GM19025 (cell line): ENCODE measurements around the gene TTF2.

ENCODE experiments used
- ATAC-seq: cut with Tn5 transposase; IDR thresholded peaks from one replicate; pipeline ENCODE4 v1.9.1; 2021; ENCODE audit warnings: mild to moderate bottlenecking, low read depth, moderate library complexity; ENCODE audit not compliant: unreplicated experiment

TTF2 gene

DNA sequence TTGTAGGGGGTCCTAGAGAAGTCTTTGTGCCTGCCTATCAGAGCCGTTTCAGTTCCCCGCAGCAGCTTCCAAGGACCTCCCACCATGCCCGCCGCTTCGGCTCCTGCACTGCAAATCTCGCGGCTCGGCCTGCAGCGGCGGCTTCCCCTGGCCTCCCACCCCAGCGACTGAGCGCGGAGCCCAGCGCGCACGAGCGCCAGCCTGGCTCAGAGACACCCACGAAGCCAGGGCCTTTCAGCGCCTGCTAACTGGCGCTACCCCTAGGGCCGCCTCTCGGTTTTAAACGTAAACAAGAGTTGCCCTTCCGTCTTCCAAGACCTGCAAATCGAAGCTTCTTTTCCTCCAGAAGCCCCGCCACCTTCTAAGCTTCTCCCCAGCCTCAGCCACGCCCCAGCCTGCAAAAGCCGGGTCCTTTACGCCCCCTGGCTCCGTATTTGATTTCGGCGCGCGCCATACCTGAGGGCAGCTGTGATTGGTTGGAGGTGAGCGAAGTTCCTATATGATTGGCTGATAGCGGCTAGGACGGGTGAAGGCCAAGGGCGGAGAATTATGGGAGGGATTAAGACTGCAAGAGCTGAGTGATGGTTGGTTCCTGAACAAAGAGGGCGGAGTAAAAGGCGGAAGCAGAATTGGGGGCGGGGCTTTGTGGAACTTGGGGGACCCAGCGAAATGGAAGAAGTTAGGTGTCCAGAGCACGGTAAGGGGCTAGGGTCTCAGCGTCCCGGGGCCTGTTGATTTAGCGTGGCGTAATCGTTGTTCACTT, at the start of gene TTF2:
Gene TTF2, plus strand, starts transcription at position 649 of the 763 bp plus-strand sequence. Its CDS starts 21 bp downstream, at position 670.
- ATAC-seq = peak; percentile 91

DNA sequence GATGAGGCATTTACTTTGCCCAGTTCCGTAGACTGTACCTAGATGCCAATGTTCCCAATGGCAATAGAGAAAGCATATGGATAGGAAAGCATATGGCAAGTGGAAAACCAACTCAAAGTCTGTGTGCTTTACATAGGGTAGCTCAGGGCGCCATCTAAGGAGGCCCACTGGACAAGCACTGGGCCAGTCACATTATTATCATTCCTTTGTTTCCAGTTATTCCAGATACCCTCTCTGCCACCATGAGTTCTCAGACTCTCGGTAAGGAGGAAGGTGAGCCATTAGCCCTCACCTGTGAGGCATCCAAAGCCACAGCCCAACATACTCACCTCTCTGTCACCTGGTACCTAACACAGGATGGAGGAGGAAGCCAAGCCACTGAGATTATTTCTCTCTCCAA, 48.8 kb upstream of the TTF2 start:
- ATAC-seq = no peak

DNA sequence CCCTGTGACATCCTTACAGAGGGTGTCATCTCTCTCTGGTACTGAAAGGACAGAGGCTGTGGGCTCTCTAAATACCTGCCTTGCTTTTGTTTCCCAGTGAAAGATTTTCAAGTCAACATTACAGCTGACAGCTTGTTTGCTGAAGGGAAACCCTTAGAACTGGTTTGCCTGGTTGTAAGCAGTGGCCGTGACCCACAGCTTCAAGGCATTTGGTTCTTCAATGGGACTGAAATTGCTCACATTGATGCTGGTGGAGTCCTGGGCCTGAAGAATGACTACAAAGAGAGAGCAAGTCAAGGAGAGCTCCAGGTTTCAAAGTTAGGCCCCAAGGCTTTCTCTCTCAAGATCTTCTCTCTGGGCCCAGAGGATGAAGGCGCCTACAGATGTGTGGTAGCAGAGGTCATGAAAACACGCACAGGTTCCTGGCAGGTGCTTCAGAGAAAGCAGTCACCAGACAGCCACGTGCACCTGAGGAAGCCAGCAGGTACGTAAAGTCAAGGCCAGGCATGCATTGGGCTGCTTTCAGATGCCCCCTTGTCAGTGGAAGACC, 46.7 kb upstream of the TTF2 start:
- ATAC-seq = no peak

DNA sequence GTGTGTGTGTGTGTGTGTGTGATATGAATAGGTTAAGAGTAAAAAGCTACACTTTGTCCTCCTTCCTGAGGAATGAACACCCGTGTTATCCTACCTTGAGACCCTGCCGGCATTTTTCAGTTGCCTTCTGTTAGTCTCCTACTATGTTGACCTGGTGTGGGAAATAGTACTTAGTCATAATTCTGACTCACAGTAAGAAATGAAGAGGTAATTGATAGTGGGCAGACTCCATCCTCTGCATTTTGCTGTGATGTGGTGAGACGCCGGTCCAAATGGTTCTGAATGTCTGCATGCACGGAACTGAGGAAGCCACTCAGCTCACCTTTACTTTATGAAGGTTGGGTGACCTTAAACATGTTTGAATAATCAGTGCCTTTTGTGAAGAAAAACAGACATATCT, 45.9 kb upstream of the TTF2 start:
- ATAC-seq = no peak

DNA sequence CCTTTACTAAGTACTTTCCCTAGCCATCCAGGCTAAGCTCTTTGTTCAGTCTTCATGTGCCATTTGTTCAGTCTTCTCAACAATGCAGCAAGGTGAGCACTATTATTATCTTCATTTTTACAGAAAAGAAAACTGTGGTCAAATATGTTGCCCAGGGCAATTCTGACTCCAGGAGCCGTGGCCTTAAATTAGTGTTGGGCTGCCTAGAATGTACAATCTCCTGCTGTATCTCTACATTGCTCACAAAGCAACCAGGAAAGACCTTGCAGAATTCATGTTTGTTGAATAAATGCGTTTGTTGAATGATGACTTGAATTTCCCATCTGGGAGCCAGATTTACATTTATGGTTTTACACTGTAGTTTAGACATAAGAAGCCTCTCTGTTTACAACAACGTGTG, 44.4 kb upstream of the TTF2 start:
- no peak for ATAC-seq

DNA sequence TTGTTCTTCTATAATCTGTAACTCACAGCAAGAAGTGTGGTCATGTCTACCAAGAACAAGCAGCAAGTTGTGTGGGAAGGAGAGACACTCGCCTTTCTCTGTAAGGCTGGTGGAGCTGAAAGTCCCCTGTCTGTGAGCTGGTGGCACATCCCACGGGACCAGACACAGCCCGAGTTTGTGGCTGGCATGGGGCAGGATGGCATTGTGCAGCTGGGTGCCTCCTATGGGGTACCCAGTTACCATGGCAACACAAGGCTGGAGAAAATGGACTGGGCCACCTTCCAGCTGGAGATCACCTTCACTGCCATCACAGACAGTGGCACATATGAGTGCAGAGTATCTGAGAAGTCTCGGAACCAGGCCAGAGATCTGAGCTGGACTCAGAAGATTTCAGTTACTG, 43.1 kb upstream of the TTF2 start:
- no peak for ATAC-seq

GRCh38 chr1:117017648-117018047, 42.5 kb upstream of the TTF2 start:
- no peak for ATAC-seq

DNA sequence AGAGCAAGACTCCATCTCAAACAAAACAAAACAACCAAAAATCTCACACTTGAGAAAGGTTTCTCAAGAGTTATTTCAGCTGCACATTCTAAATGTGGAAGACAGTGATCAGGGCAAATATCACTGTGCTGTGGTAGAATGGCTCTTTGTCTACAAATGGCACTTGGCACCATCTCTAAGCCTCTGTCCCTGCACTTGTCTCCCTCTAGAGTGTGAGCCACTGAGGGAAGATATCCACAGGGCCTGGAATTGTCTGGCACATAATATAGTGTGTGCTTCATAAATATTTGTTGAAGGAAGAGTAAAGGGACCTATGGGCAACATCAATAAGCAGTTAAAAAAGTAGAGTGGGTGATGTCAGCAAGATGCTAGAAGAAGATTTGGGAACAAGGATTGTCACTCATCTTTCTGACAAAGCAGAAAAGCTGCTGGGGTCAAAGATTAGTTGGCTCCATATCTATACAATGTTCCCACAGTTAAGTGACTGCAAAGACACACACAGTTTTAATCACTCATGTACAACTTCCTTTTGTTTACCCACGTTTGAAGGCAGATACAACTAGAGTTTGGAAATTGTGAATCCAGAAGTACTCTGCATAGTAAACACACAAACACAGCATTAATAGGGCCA, 39.5 kb upstream of the TTF2 start:
- ATAC-seq = no peak

- ATAC-seq = no peak
Measured at GRCh38 chr1:117022114-117022513, 38.0 kb upstream of the TTF2 start.

DNA sequence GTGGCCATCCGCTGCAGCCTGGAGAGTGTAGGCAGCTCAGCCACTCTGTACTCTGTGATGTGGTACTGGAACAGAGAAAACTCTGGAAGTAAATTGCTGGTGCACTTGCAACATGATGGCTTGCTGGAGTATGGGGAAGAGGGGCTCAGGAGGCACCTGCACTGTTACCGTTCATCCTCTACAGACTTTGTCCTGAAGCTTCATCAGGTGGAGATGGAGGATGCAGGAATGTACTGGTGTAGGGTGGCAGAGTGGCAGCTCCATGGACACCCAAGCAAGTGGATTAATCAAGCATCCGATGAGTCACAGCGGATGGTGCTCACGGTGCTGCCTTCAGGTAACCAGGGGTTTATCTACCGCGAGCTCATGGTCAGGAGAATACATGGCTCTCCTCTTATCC, 34.6 kb upstream of the TTF2 start:
- ATAC-seq = no peak

GRCh38 chr1:117026361-117026760, 33.8 kb upstream of the TTF2 start:
- ATAC-seq = no peak

DNA sequence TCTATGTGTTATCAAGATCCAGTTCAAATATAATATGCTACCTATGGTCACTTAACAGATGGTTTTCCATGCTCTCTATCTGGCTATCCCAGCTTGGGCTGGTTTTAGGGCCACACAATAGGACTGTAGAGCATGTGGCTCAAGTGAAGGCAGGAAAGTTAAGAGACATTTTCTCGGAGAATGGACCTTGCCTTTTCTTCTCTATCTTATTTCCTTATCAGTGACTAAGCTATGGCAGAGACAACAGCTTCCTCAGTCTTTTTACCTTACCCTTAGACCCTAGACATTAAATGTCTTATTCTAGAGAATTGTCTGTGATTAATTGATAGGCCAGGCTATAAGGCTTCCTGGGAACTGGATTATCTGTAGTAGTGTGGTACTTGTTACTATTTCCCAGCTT, 30.4 kb upstream of the TTF2 start:
- no peak for ATAC-seq

DNA sequence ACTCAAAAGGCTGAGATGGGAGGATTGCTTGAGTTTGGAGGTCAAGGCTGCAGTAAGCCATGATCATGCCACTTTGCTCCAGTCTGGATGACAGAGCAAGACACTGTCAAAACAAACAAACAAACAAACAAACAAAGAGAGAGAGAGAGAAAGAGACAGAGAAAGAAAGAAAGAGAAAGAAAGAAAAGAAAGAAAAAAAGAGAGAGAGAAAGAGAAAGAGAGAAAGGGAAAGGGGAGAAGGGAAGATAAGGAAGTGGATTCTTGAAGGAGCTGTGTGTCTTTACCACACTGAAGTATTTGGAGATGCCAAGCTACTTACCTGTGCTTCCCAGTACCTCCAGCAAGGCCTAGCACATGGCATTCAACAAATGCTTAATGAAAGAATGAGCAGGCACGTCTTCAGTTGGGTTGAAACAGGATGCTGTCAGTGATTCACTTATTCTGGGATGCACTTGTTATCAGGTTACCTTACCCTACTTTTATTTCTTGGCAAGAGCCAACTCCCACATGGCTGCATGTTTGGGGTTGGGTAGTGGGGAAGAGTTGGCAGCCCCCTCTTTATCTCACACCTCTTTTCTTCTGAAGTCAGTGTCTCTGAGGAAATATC, 29.8 kb upstream of the TTF2 start:
- no peak for ATAC-seq

DNA sequence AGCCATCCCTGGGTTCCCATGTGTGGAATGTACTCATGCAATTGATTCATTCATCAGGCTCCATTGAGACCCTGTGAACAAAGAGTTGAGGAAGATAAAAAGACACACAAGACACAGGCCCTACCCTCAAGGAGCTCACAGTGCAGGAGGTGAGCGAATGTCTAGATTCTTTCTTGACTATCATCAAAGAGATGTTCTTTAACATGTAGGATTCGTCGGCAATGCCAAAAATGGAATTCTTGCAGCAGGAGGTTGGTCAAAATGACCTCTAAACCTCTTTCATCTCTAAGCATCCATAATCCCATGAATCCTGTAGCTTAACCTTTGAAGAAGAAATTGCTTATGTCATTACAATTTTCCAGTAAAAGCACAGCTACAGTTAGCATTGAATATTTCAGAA, 27.9 kb upstream of the TTF2 start:
- no peak for ATAC-seq

DNA sequence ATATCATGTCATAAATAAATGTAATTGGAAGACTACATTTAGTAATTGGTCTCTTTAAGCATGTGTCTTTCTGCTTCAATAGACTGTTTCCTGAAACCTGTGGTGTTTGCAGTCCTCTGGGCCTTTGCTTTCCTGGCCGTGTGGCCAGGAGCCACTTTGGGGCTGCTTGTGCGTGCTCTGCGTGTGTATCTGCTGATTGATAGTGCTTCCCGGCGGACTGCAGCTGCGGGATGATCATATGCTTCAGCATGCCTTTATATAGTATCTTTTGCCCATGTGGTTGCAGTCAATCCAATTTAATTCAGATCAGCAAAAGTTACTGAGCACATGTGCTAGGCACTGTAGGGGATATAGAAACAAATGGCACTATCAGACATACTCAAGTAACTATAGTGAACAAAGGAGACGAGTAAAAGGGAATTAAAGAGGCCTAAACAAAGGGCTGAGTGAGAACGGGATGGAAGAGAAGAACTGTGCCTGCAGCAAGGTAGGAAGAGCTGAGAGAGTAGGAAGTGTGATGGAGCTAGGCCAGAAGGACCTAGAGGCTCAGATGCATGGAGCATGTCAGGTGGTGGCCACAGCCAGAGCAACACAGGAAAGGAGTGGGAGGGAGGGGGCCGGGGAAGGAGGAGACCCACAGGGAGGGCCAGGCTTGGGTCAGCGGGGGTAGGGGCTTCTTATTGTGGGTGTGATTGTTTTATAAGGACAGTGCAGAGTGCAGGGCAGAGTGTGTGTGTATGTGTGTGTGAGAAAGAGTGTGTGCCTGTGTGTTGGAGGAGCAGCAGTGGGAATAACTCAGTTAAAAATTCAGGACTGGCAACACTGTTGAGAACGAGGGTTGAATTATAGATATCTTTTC, 27.2 kb upstream of the TTF2 start:
- no peak for ATAC-seq

DNA sequence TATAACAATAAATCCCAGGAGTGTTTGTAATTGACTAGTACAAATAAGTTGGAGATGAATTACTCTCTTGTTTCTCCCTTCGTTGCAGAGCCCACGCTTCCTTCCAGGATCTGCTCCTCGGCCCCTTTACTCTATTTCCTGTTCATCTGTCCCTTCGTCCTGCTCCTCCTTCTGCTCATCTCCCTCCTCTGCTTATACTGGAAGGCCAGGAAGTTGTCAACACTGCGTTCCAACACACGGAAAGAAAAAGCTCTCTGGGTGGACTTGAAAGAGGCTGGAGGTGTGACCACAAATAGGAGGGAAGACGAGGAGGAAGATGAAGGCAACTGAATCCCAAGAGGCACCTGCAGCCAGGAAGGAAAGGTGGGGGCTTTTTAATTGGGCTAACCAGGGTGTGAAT, 26.4 kb upstream of the TTF2 start:
- ATAC-seq = no peak

DNA sequence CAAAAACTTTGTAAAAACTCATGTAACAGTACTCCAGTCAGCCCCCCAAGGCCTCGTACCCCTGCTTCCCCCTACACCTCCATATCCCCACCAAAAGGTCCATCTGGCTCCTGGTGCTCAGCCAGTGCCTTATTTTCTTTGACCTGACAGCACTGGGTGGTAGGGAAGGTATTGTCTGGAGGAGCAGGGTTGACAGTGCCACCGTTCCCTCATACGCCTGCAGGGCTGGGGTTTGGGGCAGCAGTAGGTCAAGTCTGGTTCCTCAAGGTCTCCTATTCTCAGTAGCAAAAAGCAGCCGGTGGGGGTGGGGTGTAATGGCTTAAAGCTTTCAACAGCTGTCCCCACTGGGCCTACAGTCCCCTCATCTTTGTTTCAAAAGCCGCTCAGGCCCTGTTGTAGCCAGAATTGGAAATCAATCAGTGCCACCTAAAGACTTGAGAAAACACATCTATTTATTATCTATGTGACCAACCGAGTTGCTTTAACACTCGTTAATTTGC, 25.3 kb upstream of the TTF2 start:
- no peak for ATAC-seq

- no peak for ATAC-seq
Measured at GRCh38 chr1:117036018-117036461, 24.1 kb upstream of the TTF2 start.

DNA sequence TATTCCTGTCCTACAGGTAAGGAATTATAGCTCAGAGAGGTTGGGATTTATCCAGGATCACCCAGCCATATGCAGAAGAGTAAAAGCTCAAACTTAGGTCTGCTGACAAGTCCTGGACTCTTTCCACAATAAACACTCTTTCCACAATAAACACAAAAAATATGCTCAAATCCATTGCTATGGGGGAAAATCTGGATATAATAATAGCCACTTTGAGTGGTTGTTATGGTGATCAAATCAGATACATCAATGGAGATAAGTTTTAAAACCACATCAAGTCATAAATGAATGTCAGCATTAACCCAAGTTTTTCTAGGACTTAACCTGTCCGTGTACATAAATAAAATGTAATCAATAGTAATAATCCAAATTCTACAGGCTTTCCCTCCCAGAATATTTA, 22.3 kb upstream of the TTF2 start:
- no peak for ATAC-seq

GRCh38 chr1:117038236-117038635, 21.9 kb upstream of the TTF2 start:
- no peak for ATAC-seq
